GM12892 (cell line): ENCODE measurements around the gene CDK5RAP2.

Experiments
- POLR2AphosphoS5 ChIP-seq: IDR thresholded peaks from 2 replicates; pipeline ENCODE4 v1.6.1; 2011; ENCODE audit warnings: low read depth, low read length, control low read depth
- TAF1 ChIP-seq: IDR thresholded peaks from 2 replicates; pipeline ENCODE4 v1.6.1; 2011; ENCODE audit warnings: low read depth, mild to moderate bottlenecking, control low read depth, low read length, borderline replicate concordance

DNA sequence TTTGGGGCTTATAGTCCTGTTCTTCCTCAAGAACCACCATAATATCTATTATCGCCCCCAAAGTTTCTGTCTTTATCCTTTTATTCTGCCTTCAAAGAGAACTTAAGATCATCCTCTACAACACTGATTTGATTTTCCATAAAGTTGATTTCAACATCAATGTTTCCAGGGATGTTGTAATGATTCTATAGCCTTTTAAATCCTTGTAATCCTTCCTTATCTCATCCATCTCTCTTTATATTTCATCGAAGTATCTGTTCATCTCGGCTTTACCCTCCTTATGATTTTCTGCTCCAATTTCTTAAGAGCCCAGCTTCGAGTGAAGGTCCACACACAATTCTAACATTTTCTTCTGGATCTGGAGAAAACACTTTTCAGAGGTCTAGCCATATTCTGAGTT lies 218.4 kb downstream of the CDK5RAP2 start:
- TF ChIP-seq POLR2AphosphoS5, result no peak
- no peak for TF ChIP-seq TAF1
